Activated T-helper 17 cell treated with anti-CD3 and anti-CD28 coated beads, Interleukin-2, amount 50 U/mL, for 72 hours (primary cell): ENCODE measurements around the gene ABHD17A. TPM values are rescaled to one million over a fixed set of nuclear protein-coding genes. Genes with fewer than 3 reads are reported as not detected.
A peak's percentile ranks its signal among the peaks of the same experiment; 100 is the strongest.
"Not testable (repeated sequence)": the region's sequence is repeated elsewhere in the genome, so short reads cannot be mapped to it uniquely, and the experiment has no call there.

Experiments
- ATAC-seq: fragments of 150-1000 bp; cut with Tn5 transposase; replicated peaks from 2 replicates; pipeline ENCODE4 v1.10.0; 2021; ENCODE audit warnings: mild to moderate bottlenecking, moderate library complexity
- H3K27ac Mint-ChIP-seq: one replicate; pipeline ENCODE4 v1.8.0; 2022; ENCODE audit warnings: mixed read lengths
- H3K27me3 Mint-ChIP-seq: one replicate; pipeline ENCODE4 v1.8.0; 2022; ENCODE audit warnings: mixed read lengths
- H3K36me3 Mint-ChIP-seq: one replicate; pipeline ENCODE4 v1.8.0; 2022; ENCODE audit warnings: low read depth, mild to moderate bottlenecking, mixed read lengths
- H3K4me1 Mint-ChIP-seq: one replicate; pipeline ENCODE4 v1.8.0; 2022; ENCODE audit warnings: mixed read lengths
- H3K4me3 Mint-ChIP-seq: one replicate; pipeline ENCODE4 v1.8.0; 2022; ENCODE audit warnings: mild to moderate bottlenecking, mixed read lengths
- H3K9me3 Mint-ChIP-seq: one replicate; pipeline ENCODE4 v1.8.0; 2022; ENCODE audit warnings: mixed read lengths
- total RNA-seq, 2 donors: library from RNA; stranded (reverse); gene quantifications; one replicate each; pipeline ENCODE4 v1.2.3, GENCODE V29; 2022

Gene ABHD17A
- total RNA-seq, 2 donors from 2014 or later: 84.4 to 109 TPM

- Mint-ChIP-seq H3K9me3 (no peaks in the 10 kb centered on the region), H3K4me1 (peaks cover 14% of the 10 kb centered on the region), H3K27me3 (no peaks in the 10 kb centered on the region), H3K36me3 (peaks cover 38% of the 10 kb centered on the region), H3K4me3 (peak overlapping the region; percentile 12), H3K27ac (no peak overlapping the region)
- no peak for ATAC-seq
Observed at GRCh38 chr19:1880611-1881392, 4.5 kb downstream of the ABHD17A start.

- H3K27ac Mint-ChIP-seq, H3K9me3 Mint-ChIP-seq, H3K4me3 Mint-ChIP-seq, ATAC-seq, H3K27me3 Mint-ChIP-seq: not testable (repeated sequence)
- Mint-ChIP-seq H3K4me1 (peaks cover 14% of the 10 kb centered on the region), H3K36me3 (peaks cover 45% of the 10 kb centered on the region)
Observed at GRCh38 chr19:1879982-1880381, 5.3 kb downstream of the ABHD17A start.

GRCh38 chr19:1878583-1878982, 6.7 kb downstream of the ABHD17A start:
- H3K4me3 Mint-ChIP-seq, H3K9me3 Mint-ChIP-seq: not testable (repeated sequence)
- peaks cover 47% of the 10 kb centered on the region for H3K36me3 Mint-ChIP-seq

GRCh38 chr19:1877280-1877660, 8.0 kb downstream of the ABHD17A start:
- H3K27me3 Mint-ChIP-seq, H3K4me1 Mint-ChIP-seq, H3K4me3 Mint-ChIP-seq, ATAC-seq, H3K9me3 Mint-ChIP-seq, H3K27ac Mint-ChIP-seq: not testable (repeated sequence)
- peaks cover 46% of the 10 kb centered on the region for H3K36me3 Mint-ChIP-seq

More at GRCh38 chr19:1878583-1878982, 6.7 kb downstream of the ABHD17A start:
- not testable (repeated sequence) for ATAC-seq, H3K27me3 Mint-ChIP-seq, H3K27ac Mint-ChIP-seq
- H3K4me1 Mint-ChIP-seq: peaks cover 13% of the 10 kb centered on the region

GRCh38 chr19:1876496-1877279, 8.6 kb downstream of the ABHD17A start:
- peak overlapping the region; percentile 98 for H3K4me3 Mint-ChIP-seq
- H3K27me3 Mint-ChIP-seq, H3K4me1 Mint-ChIP-seq, H3K9me3 Mint-ChIP-seq: not testable (repeated sequence)
- peaks cover 45% of the 10 kb centered on the region for H3K36me3 Mint-ChIP-seq
- peak; percentile 3 for ATAC-seq
- H3K27ac Mint-ChIP-seq: peak overlapping the region; percentile 95

- Mint-ChIP-seq H3K27me3 (no peaks in the 10 kb centered on the region), H3K4me3 (peak overlapping the region; percentile 98), H3K4me1 (peaks cover 6% of the 10 kb centered on the region), H3K27ac (peak overlapping the region; percentile 95), H3K9me3 (no peaks in the 10 kb centered on the region), H3K36me3 (peaks cover 48% of the 10 kb centered on the region)
- ATAC-seq: peak; percentile 98
Observed at GRCh38 chr19:1875646-1876495, 9.4 kb downstream of the ABHD17A start.

GRCh38 chr19:1875265-1875645, 10.0 kb downstream of the ABHD17A start:
- H3K4me3 Mint-ChIP-seq: peak overlapping the region; percentile 98
- not testable (repeated sequence) for H3K27me3 Mint-ChIP-seq, ATAC-seq, H3K4me1 Mint-ChIP-seq, H3K9me3 Mint-ChIP-seq
- peaks cover 54% of the 10 kb centered on the region for H3K36me3 Mint-ChIP-seq
- peak overlapping the region; percentile 95 for H3K27ac Mint-ChIP-seq

- H3K4me3 Mint-ChIP-seq: peak overlapping the region; percentile 98
- H3K27me3 Mint-ChIP-seq: no peaks in the 10 kb centered on the region
- peak overlapping the region; percentile 95 for H3K27ac Mint-ChIP-seq
- peak; percentile 28 for ATAC-seq
- peaks cover 6% of the 10 kb centered on the region for H3K4me1 Mint-ChIP-seq
- H3K9me3 Mint-ChIP-seq: no peaks in the 10 kb centered on the region
- peaks cover 56% of the 10 kb centered on the region for H3K36me3 Mint-ChIP-seq
Observed at GRCh38 chr19:1874554-1875185, 10.6 kb downstream of the ABHD17A start.

- Mint-ChIP-seq H3K4me3 (peak overlapping the region; percentile 98), H3K4me1 (peaks cover 6% of the 10 kb centered on the region), H3K27me3 (no peaks in the 10 kb centered on the region), H3K27ac (peak overlapping the region; percentile 95), H3K36me3 (peaks cover 56% of the 10 kb centered on the region), H3K9me3 (no peaks in the 10 kb centered on the region)
- ATAC-seq: no peak
Observed at GRCh38 chr19:1873524-1874473, 11.5 kb downstream of the ABHD17A start.

- no peak for ATAC-seq
- H3K4me3 Mint-ChIP-seq: peak overlapping the region; percentile 98
- no peaks in the 10 kb centered on the region for H3K9me3 Mint-ChIP-seq
- peaks cover 6% of the 10 kb centered on the region for H3K4me1 Mint-ChIP-seq
- H3K36me3 Mint-ChIP-seq: peaks cover 56% of the 10 kb centered on the region
- H3K27me3 Mint-ChIP-seq: no peaks in the 10 kb centered on the region
- no peak overlapping the region for H3K27ac Mint-ChIP-seq
Observed at GRCh38 chr19:1872807-1873523, 12.3 kb downstream of the ABHD17A start.

GRCh38 chr19:1871630-1872029, 13.7 kb downstream of the ABHD17A start:
- no peak overlapping the region for H3K4me3 Mint-ChIP-seq
- H3K4me1 Mint-ChIP-seq: peaks cover 6% of the 10 kb centered on the region
- H3K27ac Mint-ChIP-seq: no peak overlapping the region
- peaks cover 56% of the 10 kb centered on the region for H3K36me3 Mint-ChIP-seq
- H3K9me3 Mint-ChIP-seq: no peaks in the 10 kb centered on the region
- ATAC-seq: no peak
- no peaks in the 10 kb centered on the region for H3K27me3 Mint-ChIP-seq

- Mint-ChIP-seq H3K9me3 (no peaks in the 10 kb centered on the region), H3K27me3 (no peaks in the 10 kb centered on the region), H3K4me1 (peaks cover 6% of the 10 kb centered on the region), H3K4me3 (no peak overlapping the region), H3K36me3 (peaks cover 51% of the 10 kb centered on the region), H3K27ac (no peak overlapping the region)
- no peak for ATAC-seq
Observed at GRCh38 chr19:1871140-1871597, 14.1 kb downstream of the ABHD17A start.
